Gastroesophageal sphincter (tissue), 3 donors: ENCODE data around the gene GCN1.
"Not testable (repeated sequence)": the region's sequence is repeated elsewhere in the genome, so short reads cannot be mapped to it uniquely, and the experiment has no call there.

Experiments used
- CTCF ChIP-seq, 4 experiments: fragments of 200-600 bp in 2 of 4; fragments of 450-650 bp in 2 of 4; sonication (generic) in 1 of 4; IDR thresholded peaks; one replicate each; pipeline ENCODE4 v1.5.1; 2017 to 2019; ENCODE audit warnings: antibody characterized with exemption in 4 of 4, mild to moderate bottlenecking in 2 of 4, moderate library complexity in 2 of 4
- EP300 ChIP-seq: sonication (generic); formaldehyde crosslinking; IDR thresholded peaks from one replicate; pipeline ENCODE4 v1.6.1; 2017; ENCODE audit warnings: antibody characterized with exemption, mild to moderate bottlenecking
- POLR2A ChIP-seq, 2 donors: fragments of 450-650 bp; IDR thresholded peaks; one replicate each; pipeline ENCODE4 v1.6.1; 2017; ENCODE audit warnings: antibody characterized with exemption in 2 of 2, mild to moderate bottlenecking in 2 of 2, moderate library complexity in 1 of 2
- POLR2AphosphoS5 ChIP-seq: sonication (generic); formaldehyde crosslinking; IDR thresholded peaks from one replicate; pipeline ENCODE4 v1.6.1; 2017; ENCODE audit warnings: antibody characterized with exemption

GRCh38 chr12:120196817-120197541, 2.5 kb upstream of the GCN1 start:
- not testable (repeated sequence) for TF ChIP-seq EP300; POLR2A (IDR thresholded peaks at IDR 0.05); CTCF (IDR thresholded peaks at IDR 0.05); POLR2AphosphoS5
